ENCODE measurements around the gene FOXL3. TPM values are rescaled to one million over a fixed set of nuclear protein-coding genes. Genes with fewer than 3 reads are reported as not detected.

FOXL3 gene
- total RNA-seq, 1 donor from 2014 or later = not detected

GRCh38 chr7:305410-306151 lies 15.6 kb downstream of the FOXL3 start:
- Mint-ChIP-seq H3K4me1 (ENCODE audit: low read depth) (no peaks in the 10 kb centered on the region), H3K27ac (no peak overlapping the region), H3K27me3 (peaks cover 6% of the 10 kb centered on the region), H3K4me3 (ENCODE audit: low read depth) (no peak overlapping the region), H3K9me3 (ENCODE audit: low read depth) (peaks cover 4% of the 10 kb centered on the region), H3K36me3 (ENCODE audit: insufficient read depth) (no peaks in the 10 kb centered on the region)
- TF ChIP-seq CTCF (IDR thresholded peaks at IDR 0.05; ENCODE audit: unreplicated experiment) = no peak
- DNase-seq (ENCODE audit: low spot score, unreplicated experiment) = no peak

- no peak for DNase-seq (ENCODE audit: low spot score, unreplicated experiment)
- Mint-ChIP-seq H3K4me1 (ENCODE audit: low read depth) (no peaks in the 10 kb centered on the region), H3K27me3 (peaks cover 14% of the 10 kb centered on the region), H3K4me3 (ENCODE audit: low read depth) (no peak overlapping the region), H3K27ac (no peak overlapping the region), H3K36me3 (ENCODE audit: insufficient read depth) (no peaks in the 10 kb centered on the region), H3K9me3 (ENCODE audit: low read depth) (peaks cover 4% of the 10 kb centered on the region)
- no peak for TF ChIP-seq CTCF (IDR thresholded peaks at IDR 0.05; ENCODE audit: unreplicated experiment)
These were observed 18.0 kb downstream of the FOXL3 start for GRCh38 chr7:307970-308369.

DNA sequence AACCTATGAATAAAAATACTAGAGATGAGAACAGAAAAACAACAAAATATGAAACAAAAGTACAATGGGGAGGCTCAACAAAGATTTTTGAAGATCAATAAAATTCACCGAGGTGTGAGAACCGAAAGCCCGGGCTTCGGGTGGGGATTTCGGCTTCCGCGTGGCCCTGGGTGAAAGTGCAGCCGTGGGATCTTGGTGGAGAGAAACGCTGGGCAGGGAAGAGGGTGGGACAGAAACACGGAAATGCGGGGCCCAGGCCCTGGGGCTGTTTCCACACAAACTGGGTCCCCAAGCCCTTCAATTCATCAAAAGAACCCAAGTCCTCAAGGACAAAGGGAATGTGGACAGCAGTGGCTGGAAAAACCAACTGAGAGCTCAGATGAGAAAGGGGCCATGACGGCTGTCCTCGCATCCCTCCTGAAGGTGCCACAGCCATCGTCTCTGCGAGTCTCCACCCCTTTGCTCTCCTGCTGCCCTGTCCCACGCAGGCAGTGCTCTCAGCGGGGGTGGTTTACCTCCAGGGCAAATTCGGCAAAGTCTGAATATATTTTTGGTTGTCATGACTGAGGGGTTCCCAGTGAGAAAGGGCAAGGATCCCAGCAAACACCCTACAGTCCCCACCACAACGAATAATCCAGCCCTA lies 19.7 kb downstream of the FOXL3 start:
- Mint-ChIP-seq H3K4me3 (ENCODE audit: low read depth) (no peak overlapping the region), H3K27ac (no peak overlapping the region), H3K36me3 (ENCODE audit: insufficient read depth) (no peaks in the 10 kb centered on the region), H3K9me3 (ENCODE audit: low read depth) (peaks cover 4% of the 10 kb centered on the region), H3K4me1 (ENCODE audit: low read depth) (no peaks in the 10 kb centered on the region), H3K27me3 (peaks cover 9% of the 10 kb centered on the region)
- TF ChIP-seq CTCF (IDR thresholded peaks at IDR 0.05; ENCODE audit: unreplicated experiment) = no peak
- DNase-seq (ENCODE audit: low spot score, unreplicated experiment) = no peak

DNA sequence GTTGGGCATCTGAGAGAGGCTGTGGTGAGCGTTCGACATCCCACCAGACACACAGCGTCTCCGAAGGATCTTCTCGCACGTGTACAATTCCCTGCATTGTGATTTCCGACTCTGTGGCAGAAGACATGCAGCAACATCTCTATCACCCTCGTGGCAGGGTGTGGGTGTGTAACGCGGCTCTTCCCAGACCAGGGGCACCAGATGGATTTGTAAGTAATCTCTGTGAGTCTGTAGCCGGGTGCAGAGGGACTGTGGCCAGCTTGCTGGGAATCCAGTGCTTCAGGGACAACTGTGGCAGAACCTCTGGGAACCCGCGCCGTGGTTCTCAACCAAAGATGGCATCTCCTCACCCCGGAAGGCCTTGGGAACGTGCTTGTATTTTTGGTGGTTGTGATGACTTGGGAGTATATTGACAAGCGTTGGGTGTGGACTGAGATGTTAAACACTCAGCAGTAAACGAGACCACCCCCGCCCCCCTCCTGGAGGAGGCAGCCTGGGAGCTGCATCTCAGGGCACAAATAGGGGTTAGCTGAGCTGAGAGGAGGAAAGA lies 21.2 kb downstream of the FOXL3 start:
- Mint-ChIP-seq H3K4me3 (ENCODE audit: low read depth) (no peak overlapping the region), H3K36me3 (ENCODE audit: insufficient read depth) (no peaks in the 10 kb centered on the region), H3K4me1 (ENCODE audit: low read depth) (no peaks in the 10 kb centered on the region), H3K27ac (no peak overlapping the region), H3K27me3 (peaks cover 7% of the 10 kb centered on the region), H3K9me3 (ENCODE audit: low read depth) (peaks cover 11% of the 10 kb centered on the region)
- no peak for DNase-seq (ENCODE audit: low spot score, unreplicated experiment)
- TF ChIP-seq CTCF (IDR thresholded peaks at IDR 0.05; ENCODE audit: unreplicated experiment) = no peak

GRCh38 chr7:311796-312195 lies 21.8 kb downstream of the FOXL3 start:
- H3K27ac Mint-ChIP-seq = no peak overlapping the region
- no peak for TF ChIP-seq CTCF (IDR thresholded peaks at IDR 0.05; ENCODE audit: unreplicated experiment)
- no peak overlapping the region for H3K4me3 Mint-ChIP-seq (ENCODE audit: low read depth)
- DNase-seq (ENCODE audit: low spot score, unreplicated experiment) = no peak
- peaks cover 11% of the 10 kb centered on the region for H3K9me3 Mint-ChIP-seq (ENCODE audit: low read depth)
- peaks cover 7% of the 10 kb centered on the region for H3K27me3 Mint-ChIP-seq
- no peaks in the 10 kb centered on the region for H3K36me3 Mint-ChIP-seq (ENCODE audit: insufficient read depth)
- H3K4me1 Mint-ChIP-seq (ENCODE audit: low read depth) = no peaks in the 10 kb centered on the region

All from progenitor cell of endocrine pancreas (in vitro differentiated cells).